Measurements from ENCODE around the gene PRDM16.

The PRDM16 gene

DNA sequence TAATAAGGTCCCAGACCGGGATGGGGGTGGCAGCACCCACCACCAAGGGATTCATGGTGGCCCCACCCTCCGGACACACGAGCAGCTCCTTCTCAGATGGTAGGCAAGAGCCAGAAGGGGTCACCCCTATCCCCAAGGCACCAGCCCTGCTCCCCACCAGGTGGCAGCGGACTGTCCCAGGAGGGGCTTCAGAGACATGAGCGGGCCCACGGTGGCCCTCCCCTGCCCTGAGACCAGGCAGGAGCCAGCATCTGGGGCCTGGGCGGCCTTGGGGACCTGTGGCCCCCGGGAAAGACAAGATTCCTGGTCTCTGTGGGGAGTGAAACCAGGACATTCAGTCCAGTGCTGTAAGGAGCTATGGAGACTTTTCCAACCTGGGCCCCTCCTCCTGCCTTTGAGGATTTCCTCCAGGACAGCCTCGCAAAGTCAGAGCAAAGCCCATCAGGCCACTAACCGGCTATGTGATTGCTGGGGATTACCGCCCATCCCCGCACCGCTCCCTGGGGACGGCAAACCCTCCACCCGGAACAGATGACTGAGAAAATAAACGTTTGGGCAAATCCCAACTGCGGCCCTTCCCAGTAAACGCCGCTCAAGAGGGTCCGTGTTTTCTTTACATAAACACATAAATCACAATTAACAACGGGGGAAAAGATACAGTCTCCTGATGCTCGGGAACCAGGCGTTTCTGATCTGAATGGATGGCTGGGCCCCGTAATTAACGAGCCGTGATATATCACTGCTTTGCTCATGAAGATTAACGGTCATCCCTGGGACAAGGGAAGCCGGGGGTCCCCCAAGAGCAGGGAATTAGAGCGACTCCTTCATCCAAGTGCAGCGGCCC is 334.6 kb downstream of the PRDM16 start (continued):
- peak; percentile 89 for TF ChIP-seq ZNF600 (tag by site-specific recombination; IDR thresholded peaks at IDR 0.05)
- peak; percentile 89 for TF ChIP-seq ZNF629 (tag by site-specific recombination; IDR thresholded peaks at IDR 0.05)
- peak; percentile 96 for TF ChIP-seq ZIC2 (tag by site-specific recombination; IDR thresholded peaks at IDR 0.05)
- TF ChIP-seq, protein P1, sequence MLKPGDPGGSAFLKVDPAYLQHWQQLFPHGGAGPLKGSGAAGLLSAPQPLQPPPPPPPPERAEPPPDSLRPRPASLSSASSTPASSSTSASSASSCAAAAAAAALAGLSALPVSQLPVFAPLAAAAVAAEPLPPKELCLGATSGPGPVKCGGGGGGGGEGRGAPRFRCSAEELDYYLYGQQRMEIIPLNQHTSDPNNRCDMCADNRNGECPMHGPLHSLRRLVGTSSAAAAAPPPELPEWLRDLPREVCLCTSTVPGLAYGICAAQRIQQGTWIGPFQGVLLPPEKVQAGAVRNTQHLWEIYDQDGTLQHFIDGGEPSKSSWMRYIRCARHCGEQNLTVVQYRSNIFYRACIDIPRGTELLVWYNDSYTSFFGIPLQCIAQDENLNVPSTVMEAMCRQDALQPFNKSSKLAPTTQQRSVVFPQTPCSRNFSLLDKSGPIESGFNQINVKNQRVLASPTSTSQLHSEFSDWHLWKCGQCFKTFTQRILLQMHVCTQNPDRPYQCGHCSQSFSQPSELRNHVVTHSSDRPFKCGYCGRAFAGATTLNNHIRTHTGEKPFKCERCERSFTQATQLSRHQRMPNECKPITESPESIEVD (tag by site-specific recombination; IDR thresholded peaks at IDR 0.05), result peak; percentile 99
- TF ChIP-seq ZNF121 (tag by site-specific recombination; IDR thresholded peaks at IDR 0.05), result peak; percentile 93
- TF ChIP-seq ZNF292 (tag by site-specific recombination; IDR thresholded peaks at IDR 0.05; ENCODE audit: borderline replicate concordance, low read depth), result no peak
- TF ChIP-seq PRDM10 (tag by site-specific recombination; IDR thresholded peaks at IDR 0.05), result peak; percentile 65
- TF ChIP-seq SP7 (tag by site-specific recombination; IDR thresholded peaks at IDR 0.05), result peak; percentile 99
- TF ChIP-seq ZNF645 (tag by site-specific recombination; IDR thresholded peaks at IDR 0.05), result peak; percentile 85; the same call in 1 of the 2 replicates
- no peak for TF ChIP-seq ZNF221 (tag by site-specific recombination; IDR thresholded peaks at IDR 0.05; ENCODE audit: borderline replicate concordance)
- TF ChIP-seq ZBTB1 (tag by site-specific recombination; IDR thresholded peaks at IDR 0.05), result peak; percentile 94
- TF ChIP-seq ZNF274 (IDR thresholded peaks at IDR 0.05; ENCODE audit: low read length), result no peak
- no peak for TF ChIP-seq ZNF274 (tag by site-specific recombination; IDR thresholded peaks at IDR 0.05; ENCODE audit: borderline replicate concordance)
- no peak for TF ChIP-seq ZNF529 (tag by site-specific recombination; IDR thresholded peaks at IDR 0.05; ENCODE audit: insufficient replicate concordance)
- TF ChIP-seq ZNF114 (tag by site-specific recombination; IDR thresholded peaks at IDR 0.05), result no peak
- TF ChIP-seq ZNF76 (tag by site-specific recombination; IDR thresholded peaks at IDR 0.05; ENCODE audit: borderline replicate concordance, low read depth), result peak; percentile 72; the same call in 1 of the 2 replicates
- no peak for TF ChIP-seq RBAK (tag by site-specific recombination; IDR thresholded peaks at IDR 0.05)
- TF ChIP-seq ZNF311 (tag by site-specific recombination; IDR thresholded peaks at IDR 0.05; ENCODE audit: borderline replicate concordance), result no peak
- TF ChIP-seq REST (tag by site-specific recombination; IDR thresholded peaks at IDR 0.05), result no peak
- no peak; the same call in 1 of the 2 replicates for TF ChIP-seq ZNF366 (tag by site-specific recombination; conservative IDR thresholded peaks at IDR 0.05)
- TF ChIP-seq BCL11A (tag by site-specific recombination; IDR thresholded peaks at IDR 0.05; ENCODE audit: low read depth), result peak; percentile 61; the same call in 1 of the 2 replicates
- TF ChIP-seq ZNF561 (tag by site-specific recombination; IDR thresholded peaks at IDR 0.05; ENCODE audit: borderline replicate concordance), result peak; percentile 99
- peak; percentile 86 for TF ChIP-seq KLF8 (tag by site-specific recombination; IDR thresholded peaks at IDR 0.05)
- TF ChIP-seq ZNF558 (tag by site-specific recombination; IDR thresholded peaks at IDR 0.05), result no peak
- peak; percentile 70; the same call in 1 of the 2 replicates for TF ChIP-seq BCL6B (tag by site-specific recombination; IDR thresholded peaks at IDR 0.05)
- peak; percentile 90 for TF ChIP-seq KLF16 (tag by site-specific recombination; IDR thresholded peaks at IDR 0.05)
- peak; percentile 42; the same call in 1 of the 2 replicates for TF ChIP-seq ZNF501 (tag by site-specific recombination; IDR thresholded peaks at IDR 0.05)
